DND-41 (cell line): ENCODE data around the gene QTRT2.

Source experiments
- CTCF ChIP-seq: IDR thresholded peaks from 2 replicates; pipeline ENCODE4 v1.5.1; 2012; ENCODE audit warnings: borderline replicate concordance, low read length, moderate library complexity, mild to moderate bottlenecking; ENCODE audit not compliant: poor library complexity, severe bottlenecking; ENCODE audit errors: extremely low read depth
- EZH2 ChIP-seq: IDR thresholded peaks from 3 replicates; pipeline ENCODE4 v1.6.1; 2012; ENCODE audit warnings: borderline replicate concordance, low read depth, mild to moderate bottlenecking, moderate library complexity, low read length, inconsistent platforms; ENCODE audit not compliant: severe bottlenecking

GRCh38 chr3:114092151-114093015 is 35.8 kb downstream of the QTRT2 start:
- no peak for TF ChIP-seq CTCF
- no peak for TF ChIP-seq EZH2
